ENCODE results near the gene SPIN1.
A peak's percentile ranks its signal among the peaks of the same experiment; 100 is the strongest.
"Not testable (repeated sequence)": the region's sequence is repeated elsewhere in the genome, so short reads cannot be mapped to it uniquely, and the experiment has no call there.

The SPIN1 gene

GRCh38 chr9:88388203-88388885 is at the start of gene SPIN1:
Gene SPIN1, plus strand, starts transcription at chr9:88388444. Its CDS starts 38,096 bp downstream, at chr9:88426540.
- no peak for FAIRE-seq

GRCh38 chr9:88339317-88339716 is 48.9 kb upstream of the SPIN1 start:
- TF ChIP-seq CTCF (IDR thresholded peaks at IDR 0.05; ENCODE audit: insufficient read depth, missing control alignments), result no peak
- DNase-seq (ENCODE audit: insufficient read length, low spot score), result no peak
- FAIRE-seq, result no peak

More at GRCh38 chr9:88388203-88388885, at the start of gene SPIN1:
- peak; percentile 25 for TF ChIP-seq CTCF (IDR thresholded peaks at IDR 0.05; ENCODE audit: insufficient read depth, missing control alignments)
- peak; percentile 64 for DNase-seq (ENCODE audit: insufficient read length, low spot score)

GRCh38 chr9:88342246-88342645 is 46.0 kb upstream of the SPIN1 start:
- no peak for FAIRE-seq
- DNase-seq (ENCODE audit: insufficient read length, low spot score), result no peak
- TF ChIP-seq CTCF (IDR thresholded peaks at IDR 0.05; ENCODE audit: insufficient read depth, missing control alignments), result no peak

- FAIRE-seq (no peak), DNase-seq (ENCODE audit: insufficient read length, low spot score) (no peak)
- no peak for TF ChIP-seq CTCF (IDR thresholded peaks at IDR 0.05; ENCODE audit: insufficient read depth, missing control alignments)
These were observed 44.2 kb upstream of the SPIN1 start for GRCh38 chr9:88344013-88344412.

- not testable (repeated sequence) for DNase-seq (ENCODE audit: insufficient read length, low spot score); FAIRE-seq
These were observed 37.9 kb upstream of the SPIN1 start for GRCh38 chr9:88350354-88350753.

- FAIRE-seq, result no peak
- no peak for DNase-seq (ENCODE audit: insufficient read length, low spot score)
- no peak for TF ChIP-seq CTCF (IDR thresholded peaks at IDR 0.05; ENCODE audit: insufficient read depth, missing control alignments)
These were observed 33.1 kb upstream of the SPIN1 start for GRCh38 chr9:88355166-88355565.

GRCh38 chr9:88357250-88357649 is 31.0 kb upstream of the SPIN1 start:
- FAIRE-seq; DNase-seq (ENCODE audit: insufficient read length, low spot score): not testable (repeated sequence)

GRCh38 chr9:88358723-88359122 is 29.5 kb upstream of the SPIN1 start:
- FAIRE-seq (no peak), DNase-seq (ENCODE audit: insufficient read length, low spot score) (no peak)
- no peak for TF ChIP-seq CTCF (IDR thresholded peaks at IDR 0.05; ENCODE audit: insufficient read depth, missing control alignments)

Measured in D721Med (cell line).